CD4-positive, alpha-beta memory T cell (primary cell): ENCODE data around the gene ATXN7L2. TPM values are rescaled to one million over a fixed set of nuclear protein-coding genes. Genes with fewer than 3 reads are reported as not detected.

Experiments used
- CTCF ChIA-PET: fragments of 350-600 bp; sonication (Branson Sonifier 250); formaldehyde crosslinking; loops from one replicate; lab custom pipeline; 2021; ENCODE audit warnings: inconsistent platforms; ENCODE audit not compliant: partially characterized antibody; lab: Charles Lee
- POLR2A ChIA-PET: fragments of 350-600 bp; sonication (Branson Sonifier 250); formaldehyde crosslinking; loops from one replicate; lab custom pipeline; 2021; ENCODE audit not compliant: partially characterized antibody; lab: Charles Lee
- DNase-seq, 5 donors: peaks; one replicate each; pipeline versions ENCODE4 v3.0.0 to v3.0.0-alpha.2; 2020 to 2022; ENCODE audit warnings: mixed read lengths in 1 of 5
- H3K27ac ChIP-seq: one replicate; pipeline ENCODE4 v1.7.0; 2013; ENCODE audit warnings: low read depth, low read length
- H3K27me3 ChIP-seq: 2 replicates; pipeline ENCODE4 v1.7.0; 2013; ENCODE audit warnings: mild to moderate bottlenecking, low read length, moderate library complexity; ENCODE audit not compliant: insufficient read depth
- H3K36me3 ChIP-seq: 2 replicates; pipeline ENCODE4 v1.7.0; 2013; ENCODE audit warnings: mild to moderate bottlenecking, low read length, moderate library complexity; ENCODE audit not compliant: insufficient read depth
- H3K4me1 ChIP-seq: 2 replicates; pipeline ENCODE4 v1.7.0; 2013; ENCODE audit warnings: mild to moderate bottlenecking, low read length, moderate library complexity; ENCODE audit not compliant: insufficient read depth
- H3K4me3 ChIP-seq, 2 donors: one replicate each; pipeline ENCODE4 v1.7.0; 2013; ENCODE audit warnings: low read length in 2 of 2, mild to moderate bottlenecking in 1 of 2
- H3K9me3 ChIP-seq, 2 donors: one replicate each; pipeline ENCODE4 v1.7.0; 2013; ENCODE audit warnings: low read length in 2 of 2, control low read depth in 1 of 2; ENCODE audit not compliant: control insufficient read depth in 1 of 2
- H3K27ac Mint-ChIP-seq, 7 donors: one replicate each; pipeline ENCODE4 v1.8.0; 2020 to 2021; ENCODE audit warnings: mixed read lengths in 7 of 7, mild to moderate bottlenecking in 6 of 7, inconsistent platforms in 3 of 7, moderate library complexity in 3 of 7
- H3K27me3 Mint-ChIP-seq, 2 donors: one replicate each; pipeline ENCODE4 v1.8.0; 2020 to 2021; ENCODE audit warnings: mixed read lengths in 2 of 2
- H3K36me3 Mint-ChIP-seq, 2 donors: one replicate each; pipeline ENCODE4 v1.8.0; 2020 to 2021; ENCODE audit warnings: mixed read lengths in 2 of 2, inconsistent platforms in 1 of 2, mild to moderate bottlenecking in 1 of 2
- H3K4me1 Mint-ChIP-seq, 4 donors: one replicate each; pipeline ENCODE4 v1.8.0; 2020 to 2021; ENCODE audit warnings: mixed read lengths in 4 of 4, mild to moderate bottlenecking in 1 of 4
- H3K4me3 Mint-ChIP-seq, 8 donors: one replicate each; pipeline ENCODE4 v1.8.0; 2020 to 2021; ENCODE audit warnings: mixed read lengths in 8 of 8, mild to moderate bottlenecking in 7 of 8, moderate library complexity in 6 of 8, inconsistent platforms in 3 of 8
- H3K9me3 Mint-ChIP-seq, 8 donors: one replicate each; pipeline ENCODE4 v1.8.0; 2020 to 2021; ENCODE audit warnings: mixed read lengths in 8 of 8, mild to moderate bottlenecking in 5 of 8, inconsistent platforms in 3 of 8, moderate library complexity in 1 of 8
- intact Hi-C: fragments of 100-400 bp; cut with micrococcal nuclease; formaldehyde crosslinking; loops from one replicate; pipeline ENCODE4 v1.15.1; 2023
- polyA plus RNA-seq, 2 donors: library from polyadenylated mRNA; unstranded; fragments of 300-500 nt; fragmentation: Illumina TruSeq; gene quantifications; one replicate each; pipeline ENCODE4 v1.2.3, GENCODE V29; 2021
- total RNA-seq, 2 experiments: library from RNA; stranded (reverse); gene quantifications; one replicate each; pipeline ENCODE4 v1.2.3, GENCODE V29; 2021

ATXN7L2 gene
- total and polyA plus RNA-seq, 4 experiments from 2014 or later, result 1.9 to 9.0 (median 7.1) TPM

DNA sequence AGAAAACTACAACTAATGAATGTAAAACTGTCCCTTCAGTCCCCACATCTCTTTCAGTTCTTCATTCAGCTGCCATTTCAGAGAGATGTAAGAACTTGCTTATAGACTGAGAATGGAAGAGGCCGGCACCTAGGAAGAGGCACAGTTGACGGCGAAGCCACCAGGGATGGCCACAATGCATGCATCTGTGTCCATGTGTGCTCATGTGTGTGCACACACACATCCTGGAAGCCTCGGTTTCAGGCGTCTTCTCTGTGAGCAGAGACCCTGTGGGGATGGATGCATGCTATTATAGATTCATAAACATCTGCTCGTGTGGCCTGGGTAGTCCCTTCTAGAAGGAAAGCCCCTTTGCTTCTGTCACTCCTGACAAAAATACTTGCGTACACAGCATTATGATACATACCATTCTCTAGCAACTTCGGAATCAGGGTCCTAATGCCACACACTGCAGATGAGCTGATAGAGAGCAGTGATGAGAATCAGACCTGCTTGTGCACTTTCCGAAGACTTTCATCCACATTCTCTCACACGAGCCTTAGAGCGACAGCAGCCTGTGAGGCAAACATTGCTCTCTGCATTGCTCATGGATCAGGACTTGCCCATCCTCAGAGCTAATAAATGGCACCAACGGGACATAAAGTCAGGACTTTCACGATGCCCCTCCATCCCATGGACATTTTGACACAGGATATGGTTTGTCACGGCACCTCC is 43.5 kb downstream of the ATXN7L2 start:
- intact Hi-C loops, result no loop called here
- Histone ChIP-seq H3K36me3 (no peaks in the 10 kb centered on the region), H3K4me3 (no peak overlapping the region), H3K27me3 (no peaks in the 10 kb centered on the region), H3K4me1 (peaks cover 19% of the 10 kb centered on the region), H3K27ac (no peak overlapping the region), H3K9me3 (no peaks in the 10 kb centered on the region)
- peaks cover 13 to 27% (median 18%) of the 10 kb centered on the region in 4 donors for H3K4me1 Mint-ChIP-seq
- peaks cover under 1 to 2% of the 10 kb centered on the region in 2 donors for H3K27me3 Mint-ChIP-seq
- H3K27ac Mint-ChIP-seq, result peak overlapping the region in 1 of 7 donors; percentile 24
- H3K9me3 Mint-ChIP-seq, result no peaks in the 10 kb centered on the region
- H3K36me3 Mint-ChIP-seq, result no peaks in the 10 kb centered on the region
- no peak overlapping the region for H3K4me3 Mint-ChIP-seq
- CTCF ChIA-PET, result interaction anchor here (0.6 to 21.4 kb wide), 2 partner anchors 27 to 408 kb away, joined by 3 to 1669 read pairs; partner anchors contain the start of genes AMIGO1, ATXN7L2 and CYB561D1
- DNase-seq, result no peak
- POLR2A ChIA-PET, result interaction anchor here (9.8 kb wide), 1 partner anchor 28 kb away, joined by 438 read pairs; the partner anchor contains the start of genes AMIGO1 and CYB561D1

DNA sequence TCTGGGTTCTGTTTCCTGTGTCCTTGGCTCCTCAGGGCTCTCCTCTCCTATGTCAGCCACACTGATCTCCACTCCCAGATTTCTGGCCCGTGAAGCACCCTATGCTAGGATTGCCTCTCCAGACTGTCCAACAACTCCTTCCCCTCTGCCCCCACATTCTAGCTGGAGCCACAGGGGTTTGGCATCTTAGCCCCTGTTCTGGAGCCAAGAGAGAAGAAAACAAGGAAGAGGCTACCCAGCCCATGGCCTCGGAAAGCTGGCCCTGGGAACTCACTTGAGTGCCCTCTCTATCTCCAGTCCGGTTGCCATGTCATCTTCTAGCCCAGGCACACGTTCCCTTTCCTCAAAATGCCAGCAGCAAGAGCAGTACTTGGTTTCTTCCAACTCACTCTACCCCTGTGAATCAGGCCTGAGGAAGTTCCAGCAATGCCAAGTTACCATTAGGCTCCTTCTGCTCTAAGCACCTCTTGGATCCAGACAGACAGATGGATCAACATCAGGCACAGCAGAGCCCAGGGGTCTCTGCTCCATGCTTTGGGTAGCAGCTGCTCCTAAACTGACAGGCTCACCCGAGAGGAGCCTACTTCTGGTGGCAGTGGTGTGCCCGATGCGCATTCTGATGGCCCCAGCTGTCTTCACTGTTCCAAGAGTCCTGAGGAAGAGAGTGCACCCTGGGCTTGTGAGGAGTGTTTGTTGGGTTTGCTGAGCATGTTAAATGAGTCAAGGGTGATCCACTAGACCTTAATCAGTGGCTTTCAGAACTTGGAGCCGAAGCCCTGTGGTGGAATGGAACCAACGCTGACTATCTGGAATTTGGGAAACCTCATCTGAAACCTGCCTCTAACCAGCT is 44.4 kb downstream of the ATXN7L2 start:
- intact Hi-C loops, result no loop called here
- no peak for DNase-seq
- peaks cover 17 to 35% (median 24%) of the 10 kb centered on the region in 4 donors for H3K4me1 Mint-ChIP-seq
- Histone ChIP-seq H3K4me3 (no peak overlapping the region), H3K27me3 (no peaks in the 10 kb centered on the region), H3K4me1 (peaks cover 25% of the 10 kb centered on the region), H3K36me3 (no peaks in the 10 kb centered on the region), H3K27ac (no peak overlapping the region), H3K9me3 (no peaks in the 10 kb centered on the region)
- peaks cover 0 to 2% of the 10 kb centered on the region in 2 donors for H3K27me3 Mint-ChIP-seq
- no peaks in the 10 kb centered on the region for H3K36me3 Mint-ChIP-seq
- H3K27ac Mint-ChIP-seq, result peak overlapping the region in 2 of 7 donors; percentile 2 to 55
- no peak overlapping the region for H3K4me3 Mint-ChIP-seq
- ChIA-PET CTCF (interaction anchor here (1.4 to 21.4 kb wide), 2 partner anchors 18 to 28 kb away, joined by 4 to 1669 read pairs; partner anchors contain the start of genes AMIGO1, ATXN7L2 and CYB561D1), POLR2A (interaction anchor here (9.8 kb wide), 1 partner anchor 29 kb away, joined by 438 read pairs; the partner anchor contains the start of genes AMIGO1 and CYB561D1)
- no peaks in the 10 kb centered on the region for H3K9me3 Mint-ChIP-seq

DNA sequence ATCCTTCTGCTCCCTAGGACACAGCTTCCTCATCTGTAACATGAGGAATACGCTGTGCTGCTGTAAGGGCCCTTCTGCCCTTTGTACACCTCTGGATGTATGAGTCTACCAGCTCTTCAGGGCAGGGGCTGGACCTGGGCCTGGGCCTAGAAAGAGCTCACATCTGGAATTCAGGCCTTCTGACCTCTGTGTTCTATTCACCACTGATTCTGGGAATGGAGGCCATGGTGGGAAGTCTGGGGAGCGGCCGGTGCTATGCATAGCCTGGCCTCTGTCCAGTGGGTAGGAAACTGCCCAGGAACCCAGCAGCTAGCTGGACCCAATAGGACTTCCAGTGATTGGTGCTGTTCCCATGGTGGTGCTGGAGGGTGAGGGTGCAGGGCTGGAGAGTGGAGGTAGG is 45.0 kb downstream of the ATXN7L2 start:
- intact Hi-C loops, result no loop called here
- Mint-ChIP-seq H3K4me3 (peak overlapping the region in 1 of 8 donors; percentile 18), H3K9me3 (no peaks in the 10 kb centered on the region), H3K27ac (no peak overlapping the region), H3K4me1 (peaks cover 17 to 37% (median 26%) of the 10 kb centered on the region in 4 donors), H3K27me3 (peaks cover 0 to 2% of the 10 kb centered on the region in 2 donors), H3K36me3 (no peaks in the 10 kb centered on the region)
- DNase-seq, result no peak
- Histone ChIP-seq H3K36me3 (no peaks in the 10 kb centered on the region), H3K9me3 (no peaks in the 10 kb centered on the region), H3K4me1 (peaks cover 25% of the 10 kb centered on the region), H3K27me3 (no peaks in the 10 kb centered on the region), H3K27ac (no peak overlapping the region), H3K4me3 (no peak overlapping the region)
- ChIA-PET CTCF (interaction anchor here (1.4 to 21.4 kb wide), 5 partner anchors 15 to 249 kb away, joined by 4 to 1669 read pairs (median 6); partner anchors contain the start of genes AMIGO1, ATXN7L2, CYB561D1 and PSRC1), POLR2A (interaction anchor here (9.8 kb wide), 1 partner anchor 30 kb away, joined by 438 read pairs; the partner anchor contains the start of genes AMIGO1 and CYB561D1)

DNA sequence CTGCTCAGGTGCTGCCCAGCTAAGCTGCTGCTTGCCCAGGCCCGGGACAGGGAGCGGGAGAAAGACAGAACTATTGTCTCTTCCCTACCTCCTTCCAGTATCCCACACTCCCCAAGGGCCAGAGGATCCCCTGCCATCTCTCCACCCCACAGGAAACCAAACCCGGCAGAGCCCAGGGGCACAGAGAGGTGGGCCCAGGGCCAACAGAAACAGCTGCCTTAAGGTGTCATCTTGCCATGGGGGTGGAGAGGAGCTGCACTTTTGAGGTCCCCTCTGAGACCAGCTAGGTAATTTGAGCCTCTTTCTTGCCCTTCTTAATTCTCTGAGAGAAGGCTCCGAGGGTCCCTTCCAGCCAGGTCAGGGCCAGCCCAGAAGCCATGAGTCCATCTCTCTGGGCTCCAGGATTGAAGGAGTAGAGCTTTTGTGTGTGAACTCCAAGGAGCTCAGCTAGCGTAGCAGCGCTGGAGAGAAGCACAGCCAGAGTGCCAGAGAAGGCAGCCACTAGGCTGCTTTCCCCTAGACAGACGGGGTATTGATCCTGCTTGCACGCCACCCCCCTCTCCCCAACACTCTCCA is 46.3 kb downstream of the ATXN7L2 start:
- Mint-ChIP-seq H3K9me3 (no peaks in the 10 kb centered on the region), H3K27ac (peak overlapping the region in 2 of 7 donors; percentile 48 to 57), H3K36me3 (no peaks in the 10 kb centered on the region), H3K4me1 (peaks cover 17 to 37% (median 26%) of the 10 kb centered on the region in 4 donors), H3K4me3 (peak overlapping the region in 1 of 8 donors; percentile 5), H3K27me3 (peaks cover 0 to 2% of the 10 kb centered on the region in 2 donors)
- POLR2A ChIA-PET, result interaction anchor here (0.9 to 9.8 kb wide), 4 partner anchors 12 to 46 kb away, joined by 3 to 438 read pairs (median 3); partner anchors contain the start of genes AMIGO1 and CYB561D1
- H3K27ac ChIP-seq, result no peak overlapping the region
- peaks cover 25% of the 10 kb centered on the region for H3K4me1 ChIP-seq
- H3K4me3 ChIP-seq, result no peak overlapping the region
- no peaks in the 10 kb centered on the region for H3K36me3 ChIP-seq
- H3K9me3 ChIP-seq, result no peaks in the 10 kb centered on the region
- H3K27me3 ChIP-seq, result no peaks in the 10 kb centered on the region
- DNase-seq, result no peak
- intact Hi-C loops, result no loop called here
- CTCF ChIA-PET, result interaction anchor here (0.5 to 21.4 kb wide), 10 partner anchors 9 to 266 kb away, joined by 3 to 1669 read pairs (median 4); partner anchors contain the start of genes AMIGO1, ATXN7L2, CYB561D1 and PSRC1

DNA sequence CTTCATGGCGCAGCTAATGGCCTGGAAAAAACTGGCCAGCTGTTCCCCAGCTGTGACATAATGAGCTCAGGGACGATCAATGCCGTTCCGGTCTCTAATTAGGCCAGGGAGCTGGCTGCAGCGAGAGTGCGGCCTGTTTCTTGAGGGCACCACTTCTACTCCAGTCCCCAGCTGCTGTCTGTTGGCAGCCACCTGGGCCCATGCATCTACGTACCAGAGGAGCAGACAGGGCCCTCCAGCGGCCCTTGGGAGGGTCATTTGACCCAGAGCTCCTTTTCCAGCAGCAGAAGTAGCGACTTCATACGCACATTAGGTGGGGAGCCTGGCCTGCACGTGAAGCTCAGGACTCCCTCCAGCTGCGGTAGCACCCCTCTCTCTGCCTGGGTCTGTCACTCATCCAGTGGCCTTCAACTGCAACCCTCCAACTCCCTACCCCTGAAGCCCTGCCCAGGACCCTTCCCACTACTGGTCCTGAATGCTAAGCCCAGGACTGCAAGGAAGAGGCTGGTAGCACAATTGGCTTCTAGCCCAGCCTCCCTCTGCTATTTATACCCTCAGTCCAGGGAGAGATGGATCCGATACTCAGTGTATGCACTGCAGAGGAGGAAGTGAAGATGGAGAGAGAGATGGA is 46.9 kb downstream of the ATXN7L2 start:
- H3K4me1 Mint-ChIP-seq, result peaks cover 15 to 37% (median 25%) of the 10 kb centered on the region in 4 donors

DNA sequence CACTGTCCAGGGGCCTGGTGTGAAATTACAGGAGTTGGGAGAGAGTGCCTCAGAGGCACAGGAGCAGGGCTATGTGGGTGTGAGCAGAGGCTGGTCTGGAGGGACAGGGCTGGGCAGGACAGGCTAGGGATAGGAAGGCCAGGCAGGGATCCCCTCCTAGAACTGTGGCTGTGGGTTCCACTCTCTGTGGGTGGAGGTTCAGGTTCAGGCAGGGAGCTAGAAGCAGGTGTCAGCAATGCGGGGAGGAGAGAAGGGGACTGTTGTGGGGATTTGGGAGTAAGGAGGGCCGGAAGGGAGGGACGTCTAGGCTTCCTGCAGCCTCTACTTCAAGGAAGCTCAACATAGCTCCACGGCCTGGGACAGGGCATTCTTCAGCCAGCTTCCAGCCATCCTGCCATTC is 47.7 kb downstream of the ATXN7L2 start:
- Mint-ChIP-seq H3K4me3 (peak overlapping the region in 7 of 8 donors; percentile 21 to 82 (median 55)), H3K27ac (peak overlapping the region; percentile 17 to 87 (median 54)), H3K9me3 (no peaks in the 10 kb centered on the region), H3K4me1 (peaks cover 15 to 37% (median 25%) of the 10 kb centered on the region in 4 donors), H3K27me3 (peaks cover 0 to 2% of the 10 kb centered on the region in 2 donors), H3K36me3 (no peaks in the 10 kb centered on the region)
- Histone ChIP-seq H3K4me1 (peaks cover 25% of the 10 kb centered on the region), H3K27me3 (no peaks in the 10 kb centered on the region), H3K36me3 (no peaks in the 10 kb centered on the region), H3K9me3 (no peaks in the 10 kb centered on the region), H3K4me3 (no peak overlapping the region), H3K27ac (no peak overlapping the region)
- POLR2A ChIA-PET, result interaction anchor here (1.2 to 9.8 kb wide), 8 partner anchors 17 to 281 kb away, joined by 3 to 438 read pairs (median 10); partner anchors contain the start of genes AMIGO1, ATXN7L2, CYB561D1 and GNAI3
- CTCF ChIA-PET, result interaction anchor here (0.6 to 21.4 kb wide), 25 partner anchors 7 to 292 kb away, joined by 3 to 1669 read pairs (median 9); partner anchors contain the start of genes AMIGO1, ATXN7L2, CYB561D1 and GNAI3
- intact Hi-C loops, result no loop called here
- DNase-seq, result no peak

More for the DNA sequence above, 46.9 kb downstream of the ATXN7L2 start:
- H3K27me3 ChIP-seq, result no peaks in the 10 kb centered on the region
- DNase-seq, result no peak
- POLR2A ChIA-PET, result interaction anchor here (1.2 to 9.8 kb wide), 3 partner anchors 12 to 31 kb away, joined by 3 to 438 read pairs (median 3); partner anchors contain the start of genes AMIGO1 and CYB561D1
- H3K9me3 Mint-ChIP-seq, result no peaks in the 10 kb centered on the region
- H3K9me3 ChIP-seq, result no peaks in the 10 kb centered on the region
- no peak overlapping the region for H3K27ac ChIP-seq
- H3K4me3 ChIP-seq, result no peak overlapping the region
- H3K4me1 ChIP-seq, result peaks cover 25% of the 10 kb centered on the region
- H3K27me3 Mint-ChIP-seq, result peaks cover 0 to 4% of the 10 kb centered on the region in 2 donors
- peak overlapping the region; percentile 17 to 87 (median 57) for H3K27ac Mint-ChIP-seq
- intact Hi-C loops, result no loop called here
- H3K4me3 Mint-ChIP-seq, result peak overlapping the region in 7 of 8 donors; percentile 21 to 82 (median 55)
- CTCF ChIA-PET, result interaction anchor here (0.5 to 21.4 kb wide), 8 partner anchors 8 to 266 kb away, joined by 3 to 1669 read pairs (median 4); partner anchors contain the start of genes AMIGO1, ATXN7L2, CYB561D1 and PSRC1
- no peaks in the 10 kb centered on the region for H3K36me3 ChIP-seq
- H3K36me3 Mint-ChIP-seq, result no peaks in the 10 kb centered on the region
